KMS-11 (cell line): ENCODE data around the gene LRRC51.

Experiments
- H2AFZ ChIP-seq: fragments of 200-600 bp; sonication (generic); 2 replicates; pipeline ENCODE4 v1.6.1; 2016; ENCODE audit warnings: antibody characterized with exemption, mixed run types, low read depth
- H3K27ac ChIP-seq: fragments of 200-600 bp; sonication (generic); 2 replicates; pipeline ENCODE4 v1.6.1; 2016; ENCODE audit warnings: mild to moderate bottlenecking, mixed run types
- H3K27me3 ChIP-seq: fragments of 200-600 bp; sonication (generic); 2 replicates; pipeline ENCODE4 v1.6.1; 2017; ENCODE audit warnings: mild to moderate bottlenecking, low read depth, mixed run types, moderate library complexity; ENCODE audit not compliant: insufficient read depth
- H3K36me3 ChIP-seq: fragments of 200-600 bp; sonication (generic); 2 replicates; pipeline ENCODE4 v1.6.1; 2017; ENCODE audit warnings: mild to moderate bottlenecking, mixed run types; ENCODE audit not compliant: insufficient read depth
- H3K4me1 ChIP-seq: fragments of 200-600 bp; sonication (generic); 2 replicates; pipeline ENCODE4 v1.6.1; 2016; ENCODE audit warnings: mild to moderate bottlenecking, low read depth, mixed run types; ENCODE audit not compliant: poor library complexity, severe bottlenecking
- H3K4me2 ChIP-seq: fragments of 200-600 bp; sonication (generic); 2 replicates; pipeline ENCODE4 v1.7.0; 2016; ENCODE audit warnings: mild to moderate bottlenecking, mixed run types
- H3K4me3 ChIP-seq: fragments of 200-600 bp; sonication (generic); IDR thresholded peaks from 2 replicates; pipeline ENCODE4 v1.6.1; 2017; ENCODE audit warnings: low read depth, low read length, mixed read lengths; ENCODE audit not compliant: insufficient read depth
- H3K79me2 ChIP-seq: fragments of 200-600 bp; sonication (generic); 2 replicates; pipeline ENCODE4 v1.6.1; 2016; ENCODE audit warnings: low read depth, mixed run types; ENCODE audit not compliant: insufficient read depth
- H3K9ac ChIP-seq: fragments of 200-600 bp; sonication (generic); 2 replicates; pipeline ENCODE4 v1.6.1; 2016; ENCODE audit warnings: mild to moderate bottlenecking, mixed run types
- H4K20me1 ChIP-seq: fragments of 200-600 bp; sonication (generic); 2 replicates; pipeline ENCODE4 v1.6.1; 2016; ENCODE audit warnings: mild to moderate bottlenecking, mixed run types; ENCODE audit not compliant: insufficient read depth
- CTCF ChIP-seq: fragments of 200-600 bp; sonication (generic); conservative IDR thresholded peaks from 2 replicates; pipeline ENCODE4 v1.6.1; 2017; ENCODE audit warnings: low read depth, mild to moderate bottlenecking, antibody characterized with exemption, low read length, moderate library complexity, mixed read lengths

Gene LRRC51, protein sequence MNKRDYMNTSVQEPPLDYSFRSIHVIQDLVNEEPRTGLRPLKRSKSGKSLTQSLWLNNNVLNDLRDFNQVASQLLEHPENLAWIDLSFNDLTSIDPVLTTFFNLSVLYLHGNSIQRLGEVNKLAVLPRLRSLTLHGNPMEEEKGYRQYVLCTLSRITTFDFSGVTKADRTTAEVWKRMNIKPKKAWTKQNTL

GRCh38 chr11:72080326-72081183 is at the start of gene LRRC51, which contains the start of gene NUMA1:
Gene LRRC51 (plus strand): TSS chr11:72080850. CDS start chr11:72089084, 8,234 bp downstream.
Gene NUMA1 (minus strand): TSS chr11:72080542. CDS start chr11:72035943, 44,599 bp downstream.
- Histone ChIP-seq H2AFZ (peak within 1 kb of the TSS; percentile 80), H4K20me1 (no peaks in the 10 kb centered on the region), H3K27ac (peak within 1 kb of the TSS; percentile 66), H3K79me2 (peaks cover 45% of the 10 kb centered on the region), H3K27me3 (no peaks in the 10 kb centered on the region), H3K9ac (peak within 1 kb of the TSS; percentile 67; the same call in 1 of the 2 replicates), H3K4me1 (peaks cover 43% of the 10 kb centered on the region), H3K4me2 (peak within 1 kb of the TSS; percentile 62), H3K36me3 (no peaks in the 10 kb centered on the region), H3K4me3 (no peak within 1 kb of the TSS)
- TF ChIP-seq CTCF, result no peak

- TF ChIP-seq CTCF, result no peak
- Histone ChIP-seq H3K27me3 (no peaks in the 10 kb centered on the region), H3K9ac (no peak overlapping the region), H2AFZ (no peak overlapping the region), H3K4me2 (peak overlapping the region; percentile 100), H3K79me2 (peaks cover 87% of the 10 kb centered on the region), H4K20me1 (no peaks in the 10 kb centered on the region), H3K36me3 (peaks cover 11% of the 10 kb centered on the region), H3K4me1 (peaks cover 46% of the 10 kb centered on the region), H3K27ac (no peak overlapping the region; the same call in 1 of the 2 replicates), H3K4me3 (no peak overlapping the region)
These were observed 44.0 kb upstream of the LRRC51 start for GRCh38 chr11:72036687-72037086.

DNA sequence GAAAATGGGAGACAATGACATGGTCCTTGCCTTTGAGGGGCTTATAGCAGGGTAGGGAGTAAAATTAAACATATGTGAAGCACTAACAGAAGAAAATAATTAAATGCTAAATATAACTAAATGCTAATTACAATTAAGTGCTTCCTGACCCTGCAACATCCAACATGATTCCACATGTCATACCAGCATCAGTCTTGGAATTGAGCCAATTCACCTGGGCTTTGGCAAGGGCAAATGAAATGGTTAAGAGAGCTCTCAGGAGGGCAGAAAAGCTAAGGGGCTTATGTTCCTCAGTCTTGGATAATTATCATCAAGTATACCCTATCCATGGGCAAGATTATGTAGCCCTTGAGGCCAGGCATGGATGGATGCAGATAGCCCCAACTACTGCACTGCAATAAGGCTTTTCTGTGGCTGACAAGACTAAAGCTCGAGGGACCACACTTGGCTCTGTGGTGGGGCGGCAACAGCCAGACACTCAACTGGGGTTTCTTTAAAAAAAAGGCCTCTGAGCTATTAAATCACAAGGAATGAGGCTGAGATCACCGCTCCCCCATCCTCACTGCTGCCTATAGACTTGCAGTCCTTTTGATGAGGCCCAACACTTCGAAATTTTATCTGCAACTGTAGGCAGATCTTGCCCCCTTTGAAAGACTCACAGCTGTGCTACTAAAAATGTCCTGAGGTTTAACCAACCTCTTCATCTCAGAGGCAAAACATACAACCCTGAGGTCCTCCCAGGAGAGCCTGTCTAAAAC is 42.9 kb upstream of the LRRC51 start:
- Histone ChIP-seq H3K79me2 (peaks cover 88% of the 10 kb centered on the region), H3K9ac (peak overlapping the region; percentile 78; the same call in 1 of the 2 replicates), H3K4me1 (peaks cover 53% of the 10 kb centered on the region), H3K4me3 (no peak overlapping the region), H4K20me1 (no peaks in the 10 kb centered on the region), H2AFZ (no peak overlapping the region), H3K4me2 (peak overlapping the region; percentile 100), H3K27ac (peak overlapping the region; percentile 89), H3K36me3 (peaks cover 11% of the 10 kb centered on the region), H3K27me3 (no peaks in the 10 kb centered on the region)
- TF ChIP-seq CTCF, result no peak

GRCh38 chr11:72038491-72038890 is 42.2 kb upstream of the LRRC51 start:
- no peak overlapping the region for H3K4me3 ChIP-seq
- no peaks in the 10 kb centered on the region for H4K20me1 ChIP-seq
- peak overlapping the region; percentile 78; the same call in 1 of the 2 replicates for H3K9ac ChIP-seq

More at GRCh38 chr11:72038491-72038890, 42.2 kb upstream of the LRRC51 start:
- no peak for TF ChIP-seq CTCF
- Histone ChIP-seq H3K79me2 (peaks cover 91% of the 10 kb centered on the region), H3K4me1 (peaks cover 61% of the 10 kb centered on the region), H3K27me3 (no peaks in the 10 kb centered on the region), H3K36me3 (peaks cover 8% of the 10 kb centered on the region), H2AFZ (no peak overlapping the region), H3K27ac (peak overlapping the region; percentile 89), H3K4me2 (peak overlapping the region; percentile 100)
